HepG2 (cell line): ENCODE data around the gene SDR42E2. TPM values are rescaled to one million over a fixed set of nuclear protein-coding genes. Genes with fewer than 3 reads are reported as not detected.

Source experiments
- ATM ChIP-seq: fragments of 450-650 bp; IDR thresholded peaks from 2 replicates; pipeline ENCODE4 v1.7.1; 2017; ENCODE audit warnings: mild to moderate bottlenecking, borderline replicate concordance
- GATAD2A ChIP-seq: IDR thresholded peaks from 2 replicates; pipeline ENCODE4 v1.6.1; 2016
- KDM4B ChIP-seq: sonication (generic); formaldehyde crosslinking; IDR thresholded peaks from 2 replicates; pipeline ENCODE4 v1.4.0; 2020; ENCODE audit warnings: missing genetic modification reagents
- RBM22 ChIP-seq: fragments of 200-400 bp; formaldehyde crosslinking; optimal IDR thresholded peaks from 2 replicates; pipeline ENCODE3; 2017; ENCODE audit warnings: mild to moderate bottlenecking, low read length, moderate library complexity
- SMAD1 ChIP-seq: sonication (generic); formaldehyde crosslinking; IDR thresholded peaks from 2 replicates; pipeline ENCODE4 v1.4.0; 2020; ENCODE audit warnings: missing genetic modification reagents, low read depth, mild to moderate bottlenecking, borderline replicate concordance
- SPEN ChIP-seq: sonication (generic); formaldehyde crosslinking; IDR thresholded peaks from 2 replicates; pipeline ENCODE4 v1.5.1; 2020; ENCODE audit warnings: low read depth, mild to moderate bottlenecking, missing genetic modification reagents
- ZFP37 ChIP-seq: sonication (generic); formaldehyde crosslinking; IDR thresholded peaks from 2 replicates; pipeline ENCODE4 v1.4.0; 2020; ENCODE audit warnings: missing genetic modification reagents, borderline replicate concordance
- ZMYM3 ChIP-seq: sonication (generic); formaldehyde crosslinking; IDR thresholded peaks from 2 replicates; pipeline ENCODE4 v1.5.1; 2020; ENCODE audit warnings: mild to moderate bottlenecking, missing genetic modification reagents
- ZNF10 ChIP-seq: sonication (generic); formaldehyde crosslinking; IDR thresholded peaks from 2 replicates; pipeline ENCODE4 v1.4.0; 2020; ENCODE audit warnings: mild to moderate bottlenecking, low read depth, missing genetic modification reagents, borderline replicate concordance
- ZNF20 ChIP-seq: sonication (generic); formaldehyde crosslinking; IDR thresholded peaks from 2 replicates; pipeline ENCODE4 v1.4.0; 2020; ENCODE audit warnings: mild to moderate bottlenecking, moderate library complexity, missing genetic modification reagents
- ZNF24 ChIP-seq: fragments of 450-650 bp; IDR thresholded peaks from 2 replicates; pipeline ENCODE4 v1.6.1; 2017; ENCODE audit warnings: antibody characterized with exemption, mild to moderate bottlenecking
- ZNF253 ChIP-seq: sonication (generic); formaldehyde crosslinking; IDR thresholded peaks from 2 replicates; pipeline ENCODE4 v1.8.0; 2022; ENCODE audit warnings: mild to moderate bottlenecking, missing genetic modification reagents, borderline replicate concordance
- ZNF441 ChIP-seq: sonication (generic); formaldehyde crosslinking; IDR thresholded peaks from 2 replicates; pipeline ENCODE4 v1.7.0; 2021; ENCODE audit warnings: missing genetic modification reagents, borderline replicate concordance
- ZNF614 ChIP-seq: IDR thresholded peaks from 2 replicates; pipeline ENCODE4 v1.6.1; 2018; ENCODE audit warnings: missing biosample characterization, missing genetic modification reagents, inconsistent platforms, borderline replicate concordance
- ZNF781 ChIP-seq: sonication (generic); formaldehyde crosslinking; IDR thresholded peaks from 2 replicates; pipeline ENCODE4 v1.5.1; 2020; ENCODE audit warnings: borderline replicate concordance, mild to moderate bottlenecking, missing genetic modification reagents; ENCODE audit errors: not compliant biosample characterization
- polyA plus RNA-seq, 8 experiments: library from polyadenylated mRNA; depleted of rRNA in 3 of 8; stranded (reverse) in 7 of 8; unstranded in 1 of 8; fragments of >200 nt; fragmentation: Illumina TruSeq in 4 of 8; extraction: Trizol in 4 of 8; gene quantifications; 2 replicates each; pipeline versions ENCODE4 v1.2.1 to v1.2.3, GENCODE V29; 2011 to 2016; ENCODE audit warnings: low read depth in 4 of 8, missing spikeins in 1 of 8, mixed read lengths in 1 of 8; ENCODE audit not compliant: insufficient read depth in 1 of 8
- total RNA-seq, 5 experiments: library from RNA; depleted of rRNA; stranded (reverse); fragments of >200 nt; fragmentation: Illumina TruSeq; extraction: Trizol; gene quantifications; 2 replicates each; pipeline ENCODE4 v1.2.3, GENCODE V29; 2016; ENCODE audit warnings: low read depth in 1 of 5
- TF ChIP-seq, protein P1 (sequence below): sonication (generic); formaldehyde crosslinking; IDR thresholded peaks from 2 replicates; pipeline ENCODE4 v1.5.1; 2020; ENCODE audit warnings: mild to moderate bottlenecking, missing genetic modification reagents
- TF ChIP-seq, protein P2 (sequence below): sonication (generic); formaldehyde crosslinking; IDR thresholded peaks from 2 replicates; pipeline ENCODE4 v1.4.0; 2020; ENCODE audit warnings: missing genetic modification reagents
- TF ChIP-seq, protein P3 (sequence below): sonication (generic); formaldehyde crosslinking; conservative IDR thresholded peaks from 2 replicates; pipeline ENCODE4 v1.4.0; 2020; ENCODE audit warnings: missing genetic modification reagents

The SDR42E2 gene
- total and polyA plus RNA-seq, 2 of the 13 experiments (the other 11 are each of a cell fraction or from before 2014, with no cell fraction given): 0.05 to 0.11 TPM

DNA sequence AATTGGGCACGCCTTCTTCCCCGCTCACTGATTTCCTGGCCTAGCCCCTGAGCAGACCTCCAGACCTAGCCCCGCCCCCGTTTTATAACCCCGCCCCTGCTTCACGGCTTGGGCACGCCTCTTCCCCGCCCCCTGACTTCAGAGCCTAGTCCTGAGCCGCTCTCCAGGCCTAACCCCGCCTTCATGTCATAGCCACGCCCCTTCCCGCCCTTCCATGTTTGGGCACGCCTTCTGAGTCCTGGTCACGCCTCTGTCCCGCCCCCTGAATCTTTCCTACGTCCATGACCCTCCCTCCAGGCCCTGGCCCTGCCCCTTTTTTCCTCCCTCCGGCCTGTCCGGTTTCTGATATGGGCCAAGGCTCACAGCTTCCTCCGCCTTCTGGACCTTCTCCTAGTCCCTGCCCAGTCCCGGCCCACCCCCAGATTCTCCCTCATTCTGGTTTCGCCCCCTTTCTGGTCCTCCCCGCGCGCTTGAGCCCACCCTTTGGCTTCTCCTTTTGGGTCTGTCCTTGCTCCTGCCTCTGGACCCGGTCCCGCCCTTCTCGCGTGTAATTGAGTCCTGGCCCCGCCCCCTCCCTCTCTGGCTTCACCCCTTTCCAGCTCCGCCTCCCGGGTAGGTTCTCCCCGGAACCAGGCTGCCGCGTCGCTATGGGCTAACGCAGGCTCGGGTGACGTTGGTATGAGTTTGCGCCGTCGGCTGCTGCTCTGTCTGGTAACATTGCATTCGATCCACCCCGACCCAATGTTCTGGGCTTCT, 28.6 kb downstream of the SDR42E2 start (continued):
- TF ChIP-seq RBM22: no peak
- TF ChIP-seq ZNF614: peak; percentile 96
- TF ChIP-seq, protein P1, sequence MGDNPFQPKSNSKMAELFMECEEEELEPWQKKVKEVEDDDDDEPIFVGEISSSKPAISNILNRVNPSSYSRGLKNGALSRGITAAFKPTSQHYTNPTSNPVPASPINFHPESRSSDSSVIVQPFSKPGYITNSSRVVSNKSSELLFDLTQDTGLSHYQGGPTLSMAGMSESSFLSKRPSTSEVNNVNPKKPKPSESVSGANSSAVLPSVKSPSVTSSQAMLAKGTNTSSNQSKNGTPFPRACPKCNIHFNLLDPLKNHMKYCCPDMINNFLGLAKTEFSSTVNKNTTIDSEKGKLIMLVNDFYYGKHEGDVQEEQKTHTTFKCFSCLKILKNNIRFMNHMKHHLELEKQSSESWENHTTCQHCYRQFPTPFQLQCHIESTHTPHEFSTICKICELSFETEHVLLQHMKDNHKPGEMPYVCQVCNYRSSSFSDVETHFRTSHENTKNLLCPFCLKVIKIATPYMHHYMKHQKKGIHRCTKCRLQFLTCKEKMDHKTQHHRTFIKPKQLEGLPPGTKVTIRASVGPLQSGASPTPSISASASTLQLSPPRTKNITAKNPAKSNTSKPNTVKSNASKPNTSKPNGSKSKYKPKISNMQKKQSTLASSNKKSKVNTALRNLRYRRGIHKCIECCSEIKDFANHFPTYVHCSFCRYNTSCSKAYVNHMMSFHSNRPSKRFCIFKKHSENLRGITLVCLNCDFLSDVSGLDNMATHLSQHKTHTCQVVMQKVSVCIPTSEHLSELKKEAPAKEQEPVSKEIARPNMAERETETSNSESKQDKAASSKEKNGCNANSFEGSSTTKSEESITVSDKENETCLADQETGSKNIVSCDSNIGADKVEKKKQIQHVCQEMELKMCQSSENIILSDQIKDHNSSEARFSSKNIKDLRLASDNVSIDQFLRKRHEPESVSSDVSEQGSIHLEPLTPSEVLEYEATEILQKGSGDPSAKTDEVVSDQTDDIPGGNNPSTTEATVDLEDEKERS: peak; percentile 38; the same call in 1 of the 2 replicates
- TF ChIP-seq GATAD2A: no peak; the same call in 1 of the 2 replicates
- TF ChIP-seq ZNF24: no peak
- TF ChIP-seq KDM4B: peak; percentile 12; the same call in 1 of the 2 replicates
- TF ChIP-seq, protein P2, sequence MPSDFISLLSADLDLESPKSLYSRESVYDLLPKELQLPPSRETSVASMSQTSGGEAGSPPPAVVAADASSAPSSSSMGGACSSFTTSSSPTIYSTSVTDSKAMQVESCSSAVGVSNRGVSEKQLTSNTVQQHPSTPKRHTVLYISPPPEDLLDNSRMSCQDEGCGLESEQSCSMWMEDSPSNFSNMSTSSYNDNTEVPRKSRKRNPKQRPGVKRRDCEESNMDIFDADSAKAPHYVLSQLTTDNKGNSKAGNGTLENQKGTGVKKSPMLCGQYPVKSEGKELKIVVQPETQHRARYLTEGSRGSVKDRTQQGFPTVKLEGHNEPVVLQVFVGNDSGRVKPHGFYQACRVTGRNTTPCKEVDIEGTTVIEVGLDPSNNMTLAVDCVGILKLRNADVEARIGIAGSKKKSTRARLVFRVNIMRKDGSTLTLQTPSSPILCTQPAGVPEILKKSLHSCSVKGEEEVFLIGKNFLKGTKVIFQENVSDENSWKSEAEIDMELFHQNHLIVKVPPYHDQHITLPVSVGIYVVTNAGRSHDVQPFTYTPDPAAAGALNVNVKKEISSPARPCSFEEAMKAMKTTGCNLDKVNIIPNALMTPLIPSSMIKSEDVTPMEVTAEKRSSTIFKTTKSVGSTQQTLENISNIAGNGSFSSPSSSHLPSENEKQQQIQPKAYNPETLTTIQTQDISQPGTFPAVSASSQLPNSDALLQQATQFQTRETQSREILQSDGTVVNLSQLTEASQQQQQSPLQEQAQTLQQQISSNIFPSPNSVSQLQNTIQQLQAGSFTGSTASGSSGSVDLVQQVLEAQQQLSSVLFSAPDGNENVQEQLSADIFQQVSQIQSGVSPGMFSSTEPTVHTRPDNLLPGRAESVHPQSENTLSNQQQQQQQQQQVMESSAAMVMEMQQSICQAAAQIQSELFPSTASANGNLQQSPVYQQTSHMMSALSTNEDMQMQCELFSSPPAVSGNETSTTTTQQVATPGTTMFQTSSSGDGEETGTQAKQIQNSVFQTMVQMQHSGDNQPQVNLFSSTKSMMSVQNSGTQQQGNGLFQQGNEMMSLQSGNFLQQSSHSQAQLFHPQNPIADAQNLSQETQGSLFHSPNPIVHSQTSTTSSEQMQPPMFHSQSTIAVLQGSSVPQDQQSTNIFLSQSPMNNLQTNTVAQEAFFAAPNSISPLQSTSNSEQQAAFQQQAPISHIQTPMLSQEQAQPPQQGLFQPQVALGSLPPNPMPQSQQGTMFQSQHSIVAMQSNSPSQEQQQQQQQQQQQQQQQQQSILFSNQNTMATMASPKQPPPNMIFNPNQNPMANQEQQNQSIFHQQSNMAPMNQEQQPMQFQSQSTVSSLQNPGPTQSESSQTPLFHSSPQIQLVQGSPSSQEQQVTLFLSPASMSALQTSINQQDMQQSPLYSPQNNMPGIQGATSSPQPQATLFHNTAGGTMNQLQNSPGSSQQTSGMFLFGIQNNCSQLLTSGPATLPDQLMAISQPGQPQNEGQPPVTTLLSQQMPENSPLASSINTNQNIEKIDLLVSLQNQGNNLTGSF (CRISPR knock-in tag): no peak
- TF ChIP-seq SPEN: peak; percentile 58; the same call in 1 of the 2 replicates
- TF ChIP-seq, protein P3, sequence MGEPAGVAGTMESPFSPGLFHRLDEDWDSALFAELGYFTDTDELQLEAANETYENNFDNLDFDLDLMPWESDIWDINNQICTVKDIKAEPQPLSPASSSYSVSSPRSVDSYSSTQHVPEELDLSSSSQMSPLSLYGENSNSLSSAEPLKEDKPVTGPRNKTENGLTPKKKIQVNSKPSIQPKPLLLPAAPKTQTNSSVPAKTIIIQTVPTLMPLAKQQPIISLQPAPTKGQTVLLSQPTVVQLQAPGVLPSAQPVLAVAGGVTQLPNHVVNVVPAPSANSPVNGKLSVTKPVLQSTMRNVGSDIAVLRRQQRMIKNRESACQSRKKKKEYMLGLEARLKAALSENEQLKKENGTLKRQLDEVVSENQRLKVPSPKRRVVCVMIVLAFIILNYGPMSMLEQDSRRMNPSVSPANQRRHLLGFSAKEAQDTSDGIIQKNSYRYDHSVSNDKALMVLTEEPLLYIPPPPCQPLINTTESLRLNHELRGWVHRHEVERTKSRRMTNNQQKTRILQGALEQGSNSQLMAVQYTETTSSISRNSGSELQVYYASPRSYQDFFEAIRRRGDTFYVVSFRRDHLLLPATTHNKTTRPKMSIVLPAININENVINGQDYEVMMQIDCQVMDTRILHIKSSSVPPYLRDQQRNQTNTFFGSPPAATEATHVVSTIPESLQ (CRISPR knock-in tag): peak; percentile 92; the same call in 1 of the 2 replicates
- TF ChIP-seq SMAD1 (CRISPR knock-in tag): no peak
- TF ChIP-seq ZNF10 (CRISPR knock-in tag): no peak
- TF ChIP-seq ZNF253 (CRISPR knock-in tag): no peak
- TF ChIP-seq ATM: no peak
- no peak for TF ChIP-seq ZNF20 (CRISPR knock-in tag)
- TF ChIP-seq ZMYM3 (CRISPR knock-in tag): no peak
- no peak for TF ChIP-seq ZFP37 (CRISPR knock-in tag)
- no peak for TF ChIP-seq ZNF781 (CRISPR knock-in tag)
- no peak; the same call in 1 of the 2 replicates for TF ChIP-seq ZNF441 (CRISPR knock-in tag)
